Esophagus squamous epithelium (tissue), 4 donors: ENCODE measurements around the gene TCN1.

Experiments
- CTCF ChIP-seq, 6 experiments: fragments of 450-650 bp in 4 of 6; fragments of 200-600 bp in 2 of 6; sonication (generic) in 2 of 6; IDR thresholded peaks; one replicate each; pipeline ENCODE4 v1.5.1; 2016 to 2019; ENCODE audit warnings: antibody characterized with exemption in 6 of 6, mild to moderate bottlenecking in 4 of 6, moderate library complexity in 4 of 6
- POLR2A ChIP-seq, 4 donors: fragments of 450-650 bp; IDR thresholded peaks; one replicate each; pipeline ENCODE4 v1.6.1; 2017; ENCODE audit warnings: antibody characterized with exemption in 4 of 4, mild to moderate bottlenecking in 4 of 4, moderate library complexity in 3 of 4

GRCh38 chr11:59875856-59876519 is 9.7 kb upstream of the TCN1 start:
- no peak for TF ChIP-seq CTCF (IDR thresholded peaks at IDR 0.05)
- TF ChIP-seq POLR2A (IDR thresholded peaks at IDR 0.05) = no peak
